ENCODE results near the gene THADA. TPM values are rescaled to one million over a fixed set of nuclear protein-coding genes. Genes with fewer than 3 reads are reported as not detected.
A peak's percentile ranks its signal among the peaks of the same experiment; 100 is the strongest.

The THADA gene
- total RNA-seq, 6 donors from 2014 or later = 23.6 to 57.5 (median 37.3) TPM

DNA sequence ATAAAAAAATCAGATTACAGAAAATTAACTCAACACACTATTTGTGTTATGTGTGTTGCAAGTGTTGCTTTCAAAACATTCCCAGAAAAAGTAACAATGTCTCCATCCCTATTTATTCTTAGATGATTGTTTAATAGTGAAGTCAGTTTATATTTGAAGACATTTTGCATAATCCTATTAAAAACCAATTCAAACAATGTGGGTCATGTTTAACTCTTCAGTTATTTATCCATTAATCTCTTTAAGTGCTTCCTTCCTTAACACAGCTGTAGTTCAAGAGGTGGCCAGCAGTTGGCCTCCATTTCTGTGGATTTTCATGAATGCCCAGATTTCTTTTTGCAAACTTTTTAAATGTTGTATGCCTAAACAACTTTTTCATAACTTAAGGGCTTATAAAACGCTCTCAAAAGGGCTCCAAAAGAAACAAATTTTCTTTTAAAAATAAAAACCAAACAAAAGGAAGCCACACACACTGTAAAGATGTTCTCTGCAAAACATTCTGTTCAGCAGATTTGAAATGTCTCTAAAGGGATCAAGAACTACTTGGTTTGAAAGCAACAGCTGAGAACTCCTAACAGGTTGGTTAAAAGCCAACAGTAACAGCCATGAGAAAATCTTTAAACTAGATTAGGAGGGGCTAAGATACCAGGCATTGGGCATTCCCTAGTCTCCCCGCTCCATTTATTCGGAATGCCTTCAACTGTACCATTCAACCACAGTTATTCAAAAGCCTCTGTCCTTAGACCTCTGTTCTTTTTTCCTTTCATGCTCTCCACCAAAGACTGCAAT lies 71.5 kb downstream of the THADA start:
- 81 to 82% methylated on average over 3 of the region's 3 CpGs for WGBS, 2 donors
- no peak overlapping the region for H3K4me3 ChIP-seq
- H3K4me1 ChIP-seq = peaks cover 12 to 29% (median 19%) of the 10 kb centered on the region in 4 donors
- H3K27ac ChIP-seq = peak overlapping the region in 3 of 4 donors; percentile 32 to 36 (median 32)
- ATAC-seq (ENCODE audit: low FRiP score in 2 of 2) (no peak), DNase-seq (no peak)
- no peaks in the 10 kb centered on the region for H3K36me3 ChIP-seq
- no peaks in the 10 kb centered on the region for H3K27me3 ChIP-seq
- no peak for TF ChIP-seq POLR2A (IDR thresholded peaks at IDR 0.05)
- TF ChIP-seq, protein P1, sequence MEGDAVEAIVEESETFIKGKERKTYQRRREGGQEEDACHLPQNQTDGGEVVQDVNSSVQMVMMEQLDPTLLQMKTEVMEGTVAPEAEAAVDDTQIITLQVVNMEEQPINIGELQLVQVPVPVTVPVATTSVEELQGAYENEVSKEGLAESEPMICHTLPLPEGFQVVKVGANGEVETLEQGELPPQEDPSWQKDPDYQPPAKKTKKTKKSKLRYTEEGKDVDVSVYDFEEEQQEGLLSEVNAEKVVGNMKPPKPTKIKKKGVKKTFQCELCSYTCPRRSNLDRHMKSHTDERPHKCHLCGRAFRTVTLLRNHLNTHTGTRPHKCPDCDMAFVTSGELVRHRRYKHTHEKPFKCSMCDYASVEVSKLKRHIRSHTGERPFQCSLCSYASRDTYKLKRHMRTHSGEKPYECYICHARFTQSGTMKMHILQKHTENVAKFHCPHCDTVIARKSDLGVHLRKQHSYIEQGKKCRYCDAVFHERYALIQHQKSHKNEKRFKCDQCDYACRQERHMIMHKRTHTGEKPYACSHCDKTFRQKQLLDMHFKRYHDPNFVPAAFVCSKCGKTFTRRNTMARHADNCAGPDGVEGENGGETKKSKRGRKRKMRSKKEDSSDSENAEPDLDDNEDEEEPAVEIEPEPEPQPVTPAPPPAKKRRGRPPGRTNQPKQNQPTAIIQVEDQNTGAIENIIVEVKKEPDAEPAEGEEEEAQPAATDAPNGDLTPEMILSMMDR (IDR thresholded peaks at IDR 0.05) = peak in 4 of 6 experiments; percentile 24 to 34 (median 28)
- TF ChIP-seq POLR2AphosphoS5 (IDR thresholded peaks at IDR 0.05) = no peak
- peaks cover 0 to 5% (median 3%) of the 10 kb centered on the region in 4 donors for H3K9me3 ChIP-seq

DNA sequence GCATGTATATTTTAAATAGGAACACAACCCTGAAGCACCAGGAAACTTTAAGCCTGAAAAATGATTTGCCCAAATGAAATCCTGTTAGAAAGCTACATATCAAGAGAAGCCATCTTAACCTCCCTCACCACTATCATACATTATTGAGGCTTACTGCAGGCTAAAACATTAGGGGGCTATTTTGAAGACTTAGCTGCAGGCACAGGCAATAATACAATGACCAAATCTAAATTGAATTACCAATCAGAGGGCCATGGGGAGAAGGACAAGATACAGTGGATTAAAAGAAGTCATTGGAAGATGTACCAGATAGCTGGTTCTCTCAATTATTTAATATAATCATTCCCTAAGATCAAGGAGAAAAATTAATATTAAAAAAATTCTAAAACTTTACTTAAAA lies 73.7 kb downstream of the THADA start:
- ATAC-seq (ENCODE audit: low FRiP score in 2 of 2) = no peak
- TF ChIP-seq EP300 (IDR thresholded peaks at IDR 0.05) = no peak
- TF ChIP-seq POLR2AphosphoS5 (IDR thresholded peaks at IDR 0.05) = no peak
- TF ChIP-seq POLR2A (IDR thresholded peaks at IDR 0.05) = no peak
- TF ChIP-seq, protein P1 (IDR thresholded peaks at IDR 0.05) = no peak
- no peaks in the 10 kb centered on the region for H3K36me3 ChIP-seq
- no peak overlapping the region for H3K4me3 ChIP-seq
- no peak for DNase-seq
- H3K9me3 ChIP-seq = peaks cover 0 to 5% (median 3%) of the 10 kb centered on the region in 4 donors
- H3K27me3 ChIP-seq = no peaks in the 10 kb centered on the region
- peaks cover 33 to 45% (median 36%) of the 10 kb centered on the region in 4 donors for H3K4me1 ChIP-seq
- no peak overlapping the region for H3K27ac ChIP-seq

DNA sequence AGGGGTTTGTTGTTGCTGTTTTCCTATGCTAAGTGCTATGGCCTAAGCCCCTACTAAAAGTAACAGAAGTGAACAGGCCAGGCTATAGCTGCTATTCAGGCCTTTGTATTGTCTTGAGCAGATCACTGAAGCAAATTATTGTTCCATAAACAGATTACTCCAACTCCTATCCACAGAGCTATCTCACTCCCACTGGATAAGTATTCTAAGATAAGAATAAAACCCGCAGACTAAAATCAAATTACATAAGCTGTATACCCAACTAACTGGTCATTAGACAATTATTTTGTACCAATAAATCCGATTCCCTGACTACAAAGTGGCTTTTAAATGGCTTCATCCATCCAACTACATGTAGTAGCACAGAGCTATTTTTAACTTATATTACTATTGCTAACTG lies 74.3 kb downstream of the THADA start:
- peaks cover 34 to 44% (median 42%) of the 10 kb centered on the region in 4 donors for H3K4me1 ChIP-seq
- no peaks in the 10 kb centered on the region for H3K36me3 ChIP-seq
- no peak overlapping the region for H3K4me3 ChIP-seq
- H3K27ac ChIP-seq = peak overlapping the region in 1 of 4 donors; percentile 77
- ATAC-seq (ENCODE audit: low FRiP score in 2 of 2) = no peak
- no peaks in the 10 kb centered on the region for H3K27me3 ChIP-seq
- no peak for TF ChIP-seq POLR2AphosphoS5 (IDR thresholded peaks at IDR 0.05)
- TF ChIP-seq POLR2A (IDR thresholded peaks at IDR 0.05) = no peak
- TF ChIP-seq, protein P1 (IDR thresholded peaks at IDR 0.05) = no peak
- TF ChIP-seq EP300 (IDR thresholded peaks at IDR 0.05) = no peak
- peaks cover 0 to 5% (median 3%) of the 10 kb centered on the region in 4 donors for H3K9me3 ChIP-seq
- DNase-seq = no peak
- 95 to 100% methylated on average over 2 of the region's 2 CpGs for WGBS, 2 donors

DNA sequence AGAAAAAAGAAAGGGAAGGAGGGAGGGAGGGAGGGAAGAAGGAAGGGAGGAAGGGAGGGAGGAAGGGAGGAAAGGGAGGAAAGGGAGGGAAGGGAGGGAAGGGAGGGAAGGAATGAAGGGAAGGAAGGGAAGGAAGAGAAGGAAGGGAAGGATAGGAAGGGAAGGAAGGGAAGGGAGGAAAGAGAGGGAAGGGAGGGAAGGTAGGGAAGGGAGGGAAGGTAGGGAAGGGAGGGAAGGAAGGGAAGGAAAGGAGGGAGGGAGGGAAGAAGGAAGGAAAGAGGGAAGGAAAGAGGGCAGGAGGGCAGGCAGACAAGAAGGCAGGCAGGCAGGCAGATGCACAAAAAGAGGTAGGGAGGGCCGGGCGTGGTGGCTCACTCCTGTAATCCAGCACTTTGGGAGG lies 74.9 kb downstream of the THADA start:
- H3K27me3 ChIP-seq = no peaks in the 10 kb centered on the region
- H3K9me3 ChIP-seq = peaks cover 0 to 5% (median 3%) of the 10 kb centered on the region in 4 donors
- 85 to 100% methylated on average over 2 of the region's 2 CpGs for WGBS, 2 donors
- DNase-seq = no peak
- H3K27ac ChIP-seq = peak overlapping the region in 1 of 4 donors; percentile 77
- peaks cover 36 to 46% (median 44%) of the 10 kb centered on the region in 4 donors for H3K4me1 ChIP-seq
- TF ChIP-seq, protein P1 (IDR thresholded peaks at IDR 0.05) = no peak
- no peak for TF ChIP-seq EP300 (IDR thresholded peaks at IDR 0.05)
- no peak for TF ChIP-seq POLR2AphosphoS5 (IDR thresholded peaks at IDR 0.05)
- no peak for TF ChIP-seq POLR2A (IDR thresholded peaks at IDR 0.05)
- H3K36me3 ChIP-seq = no peaks in the 10 kb centered on the region
- ATAC-seq (ENCODE audit: low FRiP score in 2 of 2) = no peak
- H3K4me3 ChIP-seq = no peak overlapping the region

Measured in upper lobe of left lung (tissue), 6 donors.